NT2/D1 (cell line): ENCODE measurements around the gene THBS3.
"Not testable (repeated sequence)": the region's sequence is repeated elsewhere in the genome, so short reads cannot be mapped to it uniquely, and the experiment has no call there.

Experiments
- SUZ12 ChIP-seq: IDR thresholded peaks from 2 replicates; pipeline ENCODE4 v1.6.1; 2011; ENCODE audit not compliant: insufficient read length, insufficient read depth; ENCODE audit errors: extremely low read depth
- YY1 ChIP-seq: IDR thresholded peaks from 2 replicates; pipeline ENCODE4 v1.6.1; 2011; ENCODE audit not compliant: insufficient read length, insufficient read depth
- ZNF274 ChIP-seq: IDR thresholded peaks from 2 replicates; pipeline ENCODE4 v1.6.1; 2011; ENCODE audit warnings: mild to moderate bottlenecking, low read depth, low read length

DNA sequence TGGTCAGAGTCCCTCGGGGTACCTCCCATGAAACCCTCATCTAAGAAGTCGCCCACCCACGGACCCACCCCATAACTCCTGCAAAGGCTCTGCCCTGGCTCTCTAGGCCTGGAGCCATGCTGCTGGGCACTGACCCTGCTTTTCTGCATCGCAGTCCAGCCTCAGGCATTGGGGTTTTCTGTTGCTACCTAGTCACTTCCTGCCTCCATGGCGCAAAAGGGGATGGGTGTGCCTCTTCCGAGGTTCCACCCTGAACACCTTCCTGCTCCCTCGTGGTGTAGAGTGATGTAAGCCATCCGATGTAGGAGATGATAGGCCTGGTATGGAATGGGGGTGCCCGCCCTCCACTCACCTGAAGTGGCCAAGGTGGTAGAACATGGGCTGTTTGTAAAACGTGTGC is 7.0 kb upstream of the THBS3 start:
- not testable (repeated sequence) for TF ChIP-seq YY1, ZNF274, SUZ12
